GM12864 (cell line): ENCODE measurements around the gene NUF2.
"Not testable (repeated sequence)": the region's sequence is repeated elsewhere in the genome, so short reads cannot be mapped to it uniquely, and the experiment has no call there.

Experiments used
- DNase-seq: peaks from one replicate; pipeline ENCODE4 v3.0.0-alpha.2; 2011; ENCODE audit warnings: low read depth
- H3K4me3 ChIP-seq: 2 replicates; pipeline ENCODE4 v1.5.1; 2011; ENCODE audit warnings: mild to moderate bottlenecking, low read depth, low read length, control low read depth
- CTCF ChIP-seq: IDR thresholded peaks from 2 replicates; pipeline ENCODE4 v1.5.1; 2011; ENCODE audit warnings: low read depth, mild to moderate bottlenecking, moderate library complexity, low read length, control low read depth, inconsistent platforms; ENCODE audit errors: missing control alignments

The NUF2 gene

GRCh38 chr1:163321311-163322305, at the start of gene NUF2:
Gene NUF2, plus strand, starts transcription at chr1:163321954. Its CDS starts 4,098 bp downstream, at chr1:163326052.
- no peak for TF ChIP-seq CTCF
- DNase-seq, result peak; percentile 98
- peak within 1 kb of the TSS; percentile 80 for H3K4me3 ChIP-seq

- TF ChIP-seq CTCF, result no peak
These were observed 47.9 kb upstream of the NUF2 start for GRCh38 chr1:163273766-163274441.

GRCh38 chr1:163275222-163275621, 46.5 kb upstream of the NUF2 start:
- TF ChIP-seq CTCF, result no peak
- no peak for DNase-seq
- H3K4me3 ChIP-seq, result no peak overlapping the region

More at GRCh38 chr1:163273766-163274441, 47.9 kb upstream of the NUF2 start:
- no peak overlapping the region for H3K4me3 ChIP-seq
- no peak for DNase-seq

GRCh38 chr1:163278602-163279001, 43.2 kb upstream of the NUF2 start:
- DNase-seq, result no peak
- no peak for TF ChIP-seq CTCF

GRCh38 chr1:163284867-163285266, 36.9 kb upstream of the NUF2 start:
- DNase-seq, result not testable (repeated sequence)

More at GRCh38 chr1:163278602-163279001, 43.2 kb upstream of the NUF2 start:
- H3K4me3 ChIP-seq, result no peak overlapping the region

GRCh38 chr1:163290025-163290640, 31.6 kb upstream of the NUF2 start:
- no peak overlapping the region for H3K4me3 ChIP-seq
- DNase-seq, result no peak
- no peak for TF ChIP-seq CTCF

More at GRCh38 chr1:163284867-163285266, 36.9 kb upstream of the NUF2 start:
- not testable (repeated sequence) for H3K4me3 ChIP-seq

GRCh38 chr1:163291461-163291860, 30.3 kb upstream of the NUF2 start:
- no peak for TF ChIP-seq CTCF
- DNase-seq, result no peak
- H3K4me3 ChIP-seq, result no peak overlapping the region

GRCh38 chr1:163292153-163292552, 29.6 kb upstream of the NUF2 start:
- DNase-seq, H3K4me3 ChIP-seq: not testable (repeated sequence)

- H3K4me3 ChIP-seq, DNase-seq: not testable (repeated sequence)
These were observed 28.3 kb upstream of the NUF2 start for GRCh38 chr1:163293497-163293896.
